ENCODE data around the gene ZNF174.
A peak's percentile ranks its signal among the peaks of the same experiment; 100 is the strongest.

The ZNF174 gene

GRCh38 chr16:3443108-3444031 lies 42.4 kb downstream of the ZNF174 start, which contains the start of the genes NAA60 and ZNF597:
TSS of gene NAA60 (plus strand) at chr16:3443680. CDS start at chr16:3476228, 32,548 bp downstream.
TSS of gene ZNF597 (minus strand) at chr16:3443504. CDS start at chr16:3443153, 351 bp downstream.
- peak; percentile 81 for DNase-seq

DNA sequence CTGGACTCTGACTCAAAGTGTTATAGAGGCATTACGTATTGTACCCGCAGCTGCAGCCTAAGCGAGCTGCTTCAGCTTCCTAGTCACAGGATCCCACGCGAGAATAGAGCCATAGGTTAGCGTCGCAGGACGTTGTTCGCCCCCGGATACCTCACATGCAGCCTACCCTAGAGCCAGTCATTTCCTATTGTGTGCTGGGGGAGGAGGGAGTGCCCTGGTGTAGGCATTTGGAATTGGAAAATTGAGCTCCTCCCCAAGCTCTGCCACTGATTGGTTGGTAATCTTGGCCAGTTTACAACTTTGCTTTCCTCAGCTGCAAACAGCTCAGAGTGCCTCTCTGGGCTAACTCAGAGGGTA lies 43.0 kb downstream of the ZNF174 start:
- peak; percentile 26 for DNase-seq

GRCh38 chr16:3454093-3454492 lies 53.1 kb downstream of the ZNF174 start:
- DNase-seq = no peak

DNA sequence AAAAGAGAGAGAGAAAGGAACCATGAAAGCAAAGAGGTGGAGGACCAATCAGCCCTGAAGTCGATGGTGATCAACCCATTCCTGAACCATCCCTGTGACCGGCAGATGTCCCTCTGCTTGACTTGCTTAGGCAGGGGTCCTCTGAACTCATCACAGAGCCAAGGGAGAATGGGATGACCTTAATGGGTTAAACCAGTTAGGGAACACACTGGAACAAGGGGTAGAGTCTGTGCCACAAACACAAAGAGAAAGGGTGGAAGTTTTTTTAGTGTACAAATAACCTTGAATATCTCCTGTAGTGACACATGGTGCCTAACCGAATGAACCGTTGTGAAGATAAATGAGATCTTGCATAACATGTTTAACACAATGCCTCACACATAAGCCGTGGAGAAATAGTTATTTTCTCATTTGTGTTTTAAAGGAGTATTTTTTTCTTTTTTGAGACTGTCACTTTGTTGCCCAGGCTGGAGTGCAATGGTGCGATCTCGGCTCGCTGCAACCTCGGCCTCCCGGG lies 53.7 kb downstream of the ZNF174 start:
- DNase-seq = no peak

- peak; percentile 90 for DNase-seq
These were observed 56.6 kb downstream of the ZNF174 start for GRCh38 chr16:3457434-3458252.

GRCh38 chr16:3458278-3458851 lies 57.4 kb downstream of the ZNF174 start:
- DNase-seq = no peak

DNA sequence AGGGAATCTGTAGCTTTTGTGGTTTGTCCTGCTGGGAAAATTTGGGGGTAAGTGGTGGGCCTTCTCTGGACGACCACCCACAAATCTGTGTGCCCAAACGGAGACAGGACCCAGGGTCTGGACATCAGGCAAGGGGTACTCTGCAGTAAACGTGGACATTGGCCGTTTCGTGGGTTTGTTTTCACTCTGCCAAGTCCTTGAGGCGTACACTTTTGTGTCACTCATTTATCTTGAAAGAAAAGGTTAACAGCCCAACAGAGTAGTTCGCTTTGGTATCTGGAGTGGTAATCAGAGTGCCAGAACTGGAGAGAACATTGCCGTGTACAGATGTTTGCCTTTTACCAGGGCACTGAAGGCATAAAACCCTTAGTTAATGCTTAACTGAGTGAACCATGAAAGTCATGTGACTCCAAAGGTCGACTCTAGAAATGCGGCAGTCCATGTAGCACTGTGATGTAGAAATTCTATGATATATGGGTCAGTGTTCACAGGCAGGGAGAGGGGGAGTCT lies 57.9 kb downstream of the ZNF174 start:
- DNase-seq = no peak

Data from central memory CD4-positive, alpha-beta T cell (primary cell).